ENCODE results near the gene MYO5B. TPM values are rescaled to one million over a fixed set of nuclear protein-coding genes. Genes with fewer than 3 reads are reported as not detected.
A peak's percentile ranks its signal among the peaks of the same experiment; 100 is the strongest.

MYO5B gene
- total RNA-seq, 1 experiment from 2014 or later: 32.1 TPM

GRCh38 chr18:50080316-50080715, 114.6 kb downstream of the MYO5B start:
- Histone ChIP-seq H3K9me3 (ENCODE audit: control insufficient read depth in 1 of 2, insufficient read depth in 1 of 2, low read depth in 1 of 2, low read length in 2 of 2) (no peaks in the 10 kb centered on the region), H3K36me3 (ENCODE audit: control insufficient read depth in 1 of 2, insufficient read depth in 2 of 2, low read length in 2 of 2) (no peaks in the 10 kb centered on the region), H3K27me3 (ENCODE audit: insufficient read depth, low read length) (no peaks in the 10 kb centered on the region), H3K9me2 (ENCODE audit: insufficient read depth) (no peaks in the 10 kb centered on the region), H3K9ac (ENCODE audit: low read length) (peak overlapping the region; percentile 13; the same call in 1 of the 2 replicates), H3K4me3 (replicated peaks in 1 of 2; ENCODE audit: low read depth in 1 of 2, low read length in 2 of 2) (0 out of 4 replicates have a peak overlapping the region, but pooled peaks of 1 of the 2 experiments have one; percentile 22), H3K79me2 (ENCODE audit: insufficient read depth, low read length) (no peaks in the 10 kb centered on the region), H3K4me1 (ENCODE audit: control insufficient read depth in 1 of 2, insufficient read depth in 2 of 2, low read length in 2 of 2) (peaks cover 23 to 43% of the 10 kb centered on the region in 2 experiments), H2AFZ (ENCODE audit: low read depth, low read length, poor library complexity, severe bottlenecking) (no peak overlapping the region), H3K4me2 (ENCODE audit: low read length) (peak overlapping the region; percentile 76), H3K27ac (ENCODE audit: low read depth, low read length) (peak overlapping the region; percentile 27; the same call in 1 of the 2 replicates), H4K20me1 (ENCODE audit: insufficient read depth) (no peaks in the 10 kb centered on the region)
- intact Hi-C loops (cut with micrococcal nuclease): no loop called here
- no peak for ATAC-seq
- ChIA-PET CTCF (interaction anchor here (1.3 kb wide), 1 partner anchor 115 kb away, joined by 5 read pairs; the partner anchor contains the start of gene MYO5B), POLR2A (no interaction called here), RAD21 (ENCODE audit: low non-redundant PET in 1 of 2, low total read pairs in 2 of 2, uncharacterized antibody in 2 of 2, unreplicated experiment in 2 of 2) (interaction anchor here in 1 of 2 experiments (1.3 kb wide), 1 partner anchor 123 kb away, joined by 3 read pairs; no protein-coding TSS in a partner anchor)
- DNase-seq (ENCODE audit: low read depth, low spot score): no peak
- no TSS peak for BruUV-seq (replicated peaks)
- TF ChIP-seq EGR1 (IDR thresholded peaks at IDR 0.05; ENCODE audit: low read depth) (no peak), EZH2phosphoT487 (IDR thresholded peaks at IDR 0.05; ENCODE audit: borderline replicate concordance) (no peak), ZNF274 (IDR thresholded peaks at IDR 0.05; ENCODE audit: low read depth, low read length) (no peak), ZBTB33 (IDR thresholded peaks at IDR 0.05; ENCODE audit: extremely low read depth, insufficient replicate concordance, low read length) (no peak), ATF3 (IDR thresholded peaks at IDR 0.05) (no peak), ZFX (IDR thresholded peaks at IDR 0.05) (no peak), POLR2A (IDR thresholded peaks at IDR 0.05; ENCODE audit: borderline replicate concordance, extremely low read depth, insufficient read depth, insufficient read length) (no peak)
